Measurements from ENCODE around the gene HIVEP3. TPM values are rescaled to one million over a fixed set of nuclear protein-coding genes. Genes with fewer than 3 reads are reported as not detected.
A peak's percentile ranks its signal among the peaks of the same experiment; 100 is the strongest.

The HIVEP3 gene
- total RNA-seq, 1 donor from 2014 or later: 8.9 TPM

DNA sequence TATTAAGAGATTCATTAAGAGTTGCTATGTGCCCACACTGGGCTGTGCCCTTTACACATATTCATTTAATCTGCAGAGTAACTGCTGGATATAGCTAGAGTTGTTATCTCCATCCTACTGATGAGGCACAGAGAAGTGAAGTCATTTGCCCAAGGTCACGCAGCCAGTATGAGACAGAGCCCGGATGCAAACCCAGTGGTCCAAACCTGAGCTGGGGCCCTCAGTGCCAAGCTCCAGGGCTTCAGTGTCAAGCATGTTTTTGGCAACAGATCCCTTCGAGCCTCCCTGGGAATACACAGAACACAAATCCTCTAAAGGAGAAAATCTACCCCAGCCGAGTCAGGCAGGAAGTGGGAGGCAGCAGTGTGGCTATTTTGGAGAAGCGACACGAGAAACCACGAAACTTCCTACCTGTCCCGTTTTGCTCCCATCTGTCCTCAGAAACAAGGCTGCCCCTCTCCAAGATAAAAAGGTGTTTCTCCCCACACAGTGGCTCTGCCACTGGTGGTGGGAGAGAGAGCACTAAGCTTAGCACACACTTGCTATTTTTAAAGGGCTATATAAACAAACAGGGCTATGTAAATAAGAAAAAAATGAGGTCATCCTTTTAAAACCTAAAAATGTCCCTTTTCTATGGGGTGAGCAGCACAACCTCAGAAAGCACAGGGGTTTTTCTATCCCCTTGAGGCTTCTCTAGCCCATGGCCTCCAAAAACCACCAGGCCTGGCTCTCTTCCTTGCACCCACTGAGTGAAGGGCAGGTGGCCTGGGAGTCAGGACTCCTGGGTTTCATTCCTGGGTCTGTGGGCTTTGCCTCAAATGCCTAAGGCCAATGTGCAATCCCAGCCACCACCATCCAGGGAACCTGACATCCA, 295.6 kb downstream of the HIVEP3 start:
- no peak overlapping the region for H3K27ac Mint-ChIP-seq (ENCODE audit: unreplicated experiment)
- Histone ChIP-seq H3K4me1 (ENCODE audit: insufficient read depth, low read length) (peaks cover 48% of the 10 kb centered on the region), H2AFZ (ENCODE audit: low read depth, low read length) (no peak overlapping the region), H3K79me2 (ENCODE audit: insufficient read depth, low read length) (peaks cover 53% of the 10 kb centered on the region), H3K4me2 (ENCODE audit: low read length) (peak overlapping the region; percentile 48), H3K27me3 (ENCODE audit: insufficient read depth, low read length) (no peaks in the 10 kb centered on the region), H3K9ac (ENCODE audit: low read length) (peak overlapping the region; percentile 29), H3K4me3 (ENCODE audit: insufficient read depth, low read depth, low read length) (no peak overlapping the region), H3K36me3 (ENCODE audit: insufficient read depth, low read length) (peaks cover 2% of the 10 kb centered on the region), H3K9me3 (ENCODE audit: insufficient read depth, low read depth, low read length) (no peaks in the 10 kb centered on the region), H3K27ac (ENCODE audit: low read depth, low read length) (no peak overlapping the region), H4K20me1 (ENCODE audit: insufficient read depth, low read length) (peaks cover 41% of the 10 kb centered on the region)
- H3K4me1 Mint-ChIP-seq (ENCODE audit: low read depth, unreplicated experiment): peaks cover 50% of the 10 kb centered on the region
- H3K4me3 Mint-ChIP-seq (ENCODE audit: unreplicated experiment): no peak overlapping the region
- H3K9me3 Mint-ChIP-seq (ENCODE audit: unreplicated experiment): no peaks in the 10 kb centered on the region
- H3K27me3 Mint-ChIP-seq (ENCODE audit: low read depth, unreplicated experiment): no peaks in the 10 kb centered on the region
- TF ChIP-seq, protein P1, sequence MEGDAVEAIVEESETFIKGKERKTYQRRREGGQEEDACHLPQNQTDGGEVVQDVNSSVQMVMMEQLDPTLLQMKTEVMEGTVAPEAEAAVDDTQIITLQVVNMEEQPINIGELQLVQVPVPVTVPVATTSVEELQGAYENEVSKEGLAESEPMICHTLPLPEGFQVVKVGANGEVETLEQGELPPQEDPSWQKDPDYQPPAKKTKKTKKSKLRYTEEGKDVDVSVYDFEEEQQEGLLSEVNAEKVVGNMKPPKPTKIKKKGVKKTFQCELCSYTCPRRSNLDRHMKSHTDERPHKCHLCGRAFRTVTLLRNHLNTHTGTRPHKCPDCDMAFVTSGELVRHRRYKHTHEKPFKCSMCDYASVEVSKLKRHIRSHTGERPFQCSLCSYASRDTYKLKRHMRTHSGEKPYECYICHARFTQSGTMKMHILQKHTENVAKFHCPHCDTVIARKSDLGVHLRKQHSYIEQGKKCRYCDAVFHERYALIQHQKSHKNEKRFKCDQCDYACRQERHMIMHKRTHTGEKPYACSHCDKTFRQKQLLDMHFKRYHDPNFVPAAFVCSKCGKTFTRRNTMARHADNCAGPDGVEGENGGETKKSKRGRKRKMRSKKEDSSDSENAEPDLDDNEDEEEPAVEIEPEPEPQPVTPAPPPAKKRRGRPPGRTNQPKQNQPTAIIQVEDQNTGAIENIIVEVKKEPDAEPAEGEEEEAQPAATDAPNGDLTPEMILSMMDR (IDR thresholded peaks at IDR 0.05; ENCODE audit: insufficient read depth, low read depth, low read length): no peak
- TF ChIP-seq EZH2 (IDR thresholded peaks at IDR 0.05; ENCODE audit: insufficient read depth, low read length): no peak
- FAIRE-seq (no peak), DNase-seq (ENCODE audit: low read depth) (no peak)
- peaks cover 4% of the 10 kb centered on the region for H3K36me3 Mint-ChIP-seq (ENCODE audit: low read depth, unreplicated experiment)

DNA sequence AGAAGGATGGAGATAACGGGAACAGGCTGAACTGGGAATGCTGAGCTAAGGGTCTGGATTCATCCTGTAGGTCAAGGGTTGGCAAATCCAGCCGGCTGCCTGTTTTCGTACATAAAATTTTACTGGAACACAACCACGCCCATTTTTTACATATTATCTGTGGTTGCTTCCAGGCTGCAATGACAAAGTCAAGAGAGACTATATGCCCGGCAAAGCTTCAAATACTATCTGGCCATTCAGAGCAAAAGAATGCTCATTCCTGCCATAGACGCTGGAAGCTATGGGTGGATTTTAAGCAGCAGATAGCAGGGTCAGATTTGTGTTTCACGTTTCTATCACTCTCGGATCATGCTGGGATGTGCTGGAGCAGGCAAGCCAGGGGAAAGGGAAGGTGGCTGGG, 296.3 kb downstream of the HIVEP3 start:
- Histone ChIP-seq H3K9me3 (ENCODE audit: insufficient read depth, low read depth, low read length) (no peaks in the 10 kb centered on the region), H3K36me3 (ENCODE audit: insufficient read depth, low read length) (peaks cover 2% of the 10 kb centered on the region), H3K4me3 (ENCODE audit: insufficient read depth, low read depth, low read length) (no peak overlapping the region), H3K27ac (ENCODE audit: low read depth, low read length) (no peak overlapping the region), H2AFZ (ENCODE audit: low read depth, low read length) (no peak overlapping the region), H3K4me1 (ENCODE audit: insufficient read depth, low read length) (peaks cover 47% of the 10 kb centered on the region), H3K9ac (ENCODE audit: low read length) (peak overlapping the region; percentile 29), H3K79me2 (ENCODE audit: insufficient read depth, low read length) (peaks cover 49% of the 10 kb centered on the region), H3K27me3 (ENCODE audit: insufficient read depth, low read length) (no peaks in the 10 kb centered on the region), H3K4me2 (ENCODE audit: low read length) (peak overlapping the region; percentile 48), H4K20me1 (ENCODE audit: insufficient read depth, low read length) (peaks cover 46% of the 10 kb centered on the region)
- H3K4me3 Mint-ChIP-seq (ENCODE audit: unreplicated experiment): no peak overlapping the region
- no peaks in the 10 kb centered on the region for H3K9me3 Mint-ChIP-seq (ENCODE audit: unreplicated experiment)
- H3K27me3 Mint-ChIP-seq (ENCODE audit: low read depth, unreplicated experiment): no peaks in the 10 kb centered on the region
- H3K27ac Mint-ChIP-seq (ENCODE audit: unreplicated experiment): no peak overlapping the region
- FAIRE-seq (no peak), DNase-seq (ENCODE audit: low read depth) (peak; percentile 67)
- H3K4me1 Mint-ChIP-seq (ENCODE audit: low read depth, unreplicated experiment): peaks cover 46% of the 10 kb centered on the region
- peaks cover 2% of the 10 kb centered on the region for H3K36me3 Mint-ChIP-seq (ENCODE audit: low read depth, unreplicated experiment)
- TF ChIP-seq EZH2 (IDR thresholded peaks at IDR 0.05; ENCODE audit: insufficient read depth, low read length): no peak
- TF ChIP-seq, protein P1 (IDR thresholded peaks at IDR 0.05; ENCODE audit: insufficient read depth, low read depth, low read length): no peak

DNA sequence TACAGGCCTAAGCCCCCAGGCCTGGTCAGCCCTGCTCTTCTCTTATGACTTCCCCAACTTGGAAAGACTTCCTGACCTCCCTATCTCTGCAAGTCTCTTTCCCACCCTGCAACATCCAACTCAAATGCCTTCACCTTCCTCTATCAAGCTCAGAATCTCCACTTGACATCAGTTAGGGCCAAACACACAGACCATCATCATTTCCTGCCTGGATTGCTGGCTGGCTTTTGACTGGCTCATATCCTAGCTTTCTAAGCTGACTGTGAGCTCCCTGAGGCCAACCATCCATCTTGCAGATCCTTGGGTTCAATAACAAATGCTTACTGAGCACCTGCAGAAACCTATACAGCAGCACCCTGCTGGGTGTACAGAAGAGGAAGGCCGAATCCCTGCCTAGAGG, 296.9 kb downstream of the HIVEP3 start:
- peaks cover 45% of the 10 kb centered on the region for H3K4me1 Mint-ChIP-seq (ENCODE audit: low read depth, unreplicated experiment)
- Histone ChIP-seq H3K9me3 (ENCODE audit: insufficient read depth, low read depth, low read length) (no peaks in the 10 kb centered on the region), H3K4me2 (ENCODE audit: low read length) (peak overlapping the region; percentile 48), H3K4me3 (ENCODE audit: insufficient read depth, low read depth, low read length) (no peak overlapping the region), H4K20me1 (ENCODE audit: insufficient read depth, low read length) (peaks cover 46% of the 10 kb centered on the region), H3K36me3 (ENCODE audit: insufficient read depth, low read length) (peaks cover 2% of the 10 kb centered on the region), H3K9ac (ENCODE audit: low read length) (no peak overlapping the region), H3K27ac (ENCODE audit: low read depth, low read length) (no peak overlapping the region), H2AFZ (ENCODE audit: low read depth, low read length) (no peak overlapping the region), H3K79me2 (ENCODE audit: insufficient read depth, low read length) (peaks cover 44% of the 10 kb centered on the region), H3K27me3 (ENCODE audit: insufficient read depth, low read length) (no peaks in the 10 kb centered on the region), H3K4me1 (ENCODE audit: insufficient read depth, low read length) (peaks cover 42% of the 10 kb centered on the region)
- H3K27ac Mint-ChIP-seq (ENCODE audit: unreplicated experiment): no peak overlapping the region
- H3K36me3 Mint-ChIP-seq (ENCODE audit: low read depth, unreplicated experiment): peaks cover 2% of the 10 kb centered on the region
- H3K4me3 Mint-ChIP-seq (ENCODE audit: unreplicated experiment): no peak overlapping the region
- no peaks in the 10 kb centered on the region for H3K27me3 Mint-ChIP-seq (ENCODE audit: low read depth, unreplicated experiment)
- no peaks in the 10 kb centered on the region for H3K9me3 Mint-ChIP-seq (ENCODE audit: unreplicated experiment)
- no peak for TF ChIP-seq EZH2 (IDR thresholded peaks at IDR 0.05; ENCODE audit: insufficient read depth, low read length)
- TF ChIP-seq, protein P1 (IDR thresholded peaks at IDR 0.05; ENCODE audit: insufficient read depth, low read depth, low read length): no peak
- no peak for FAIRE-seq
- DNase-seq (ENCODE audit: low read depth): no peak

Data from astrocyte (in vitro differentiated cells and primary cell).